Mononuclear cell (primary cell): ENCODE data around the gene PDE4D. TPM values are rescaled to one million over a fixed set of nuclear protein-coding genes. Genes with fewer than 3 reads are reported as not detected.

Experiments
- H3K27me3 ChIP-seq: 2 replicates; pipeline ENCODE4 v1.6.0; 2011; ENCODE audit warnings: low read length, control low read depth; ENCODE audit not compliant: insufficient read depth
- H3K4me1 ChIP-seq: 2 replicates; pipeline ENCODE4 v1.5.1; 2011; ENCODE audit warnings: mild to moderate bottlenecking, low read length, control low read depth; ENCODE audit not compliant: insufficient read depth
- H3K4me3 ChIP-seq: 2 replicates; pipeline ENCODE4 v1.5.1; 2011; ENCODE audit warnings: mild to moderate bottlenecking, low read length, moderate library complexity
- H3K9me3 ChIP-seq: 2 replicates; pipeline ENCODE4 v1.5.1; 2011; ENCODE audit warnings: low read depth, mild to moderate bottlenecking, control low read depth, low read length
- total RNA-seq: library from RNA; depleted of rRNA; stranded (reverse); fragments of >200 nt; gene quantifications from one replicate; pipeline ENCODE4 v1.2.3, GENCODE V29; 2012

The PDE4D gene
- total RNA-seq, 1 donor: 171 TPM

- Histone ChIP-seq H3K9me3 (no peaks in the 10 kb centered on the region), H3K4me1 (no peaks in the 10 kb centered on the region), H3K27me3 (no peaks in the 10 kb centered on the region), H3K4me3 (no peak overlapping the region)
These were observed 591.8 kb downstream of the PDE4D start for GRCh38 chr5:59301727-59302126.

- no peaks in the 10 kb centered on the region for H3K4me1 ChIP-seq
- no peak overlapping the region for H3K4me3 ChIP-seq
- H3K9me3 ChIP-seq: no peaks in the 10 kb centered on the region
- H3K27me3 ChIP-seq: no peaks in the 10 kb centered on the region
These were observed 592.6 kb downstream of the PDE4D start for GRCh38 chr5:59300930-59301329.

- no peaks in the 10 kb centered on the region for H3K27me3 ChIP-seq
- H3K4me3 ChIP-seq: no peak overlapping the region
- H3K4me1 ChIP-seq: no peaks in the 10 kb centered on the region
- no peaks in the 10 kb centered on the region for H3K9me3 ChIP-seq
These were observed 594.5 kb downstream of the PDE4D start for GRCh38 chr5:59299006-59299405.

- H3K9me3 ChIP-seq: no peaks in the 10 kb centered on the region
- no peaks in the 10 kb centered on the region for H3K27me3 ChIP-seq
- H3K4me1 ChIP-seq: no peaks in the 10 kb centered on the region
- no peak overlapping the region for H3K4me3 ChIP-seq
These were observed 596.9 kb downstream of the PDE4D start for GRCh38 chr5:59296317-59297264.

- Histone ChIP-seq H3K4me3 (no peak overlapping the region), H3K4me1 (no peaks in the 10 kb centered on the region), H3K27me3 (no peaks in the 10 kb centered on the region), H3K9me3 (no peaks in the 10 kb centered on the region)
These were observed 599.8 kb downstream of the PDE4D start for GRCh38 chr5:59293700-59294099.

GRCh38 chr5:59291941-59292340, 601.6 kb downstream of the PDE4D start:
- H3K4me3 ChIP-seq: no peak overlapping the region
- no peaks in the 10 kb centered on the region for H3K9me3 ChIP-seq
- H3K4me1 ChIP-seq: no peaks in the 10 kb centered on the region
- no peaks in the 10 kb centered on the region for H3K27me3 ChIP-seq

GRCh38 chr5:59287884-59288283, 605.6 kb downstream of the PDE4D start:
- no peaks in the 10 kb centered on the region for H3K27me3 ChIP-seq
- H3K9me3 ChIP-seq: no peaks in the 10 kb centered on the region
- no peak overlapping the region for H3K4me3 ChIP-seq
- H3K4me1 ChIP-seq: no peaks in the 10 kb centered on the region

- Histone ChIP-seq H3K9me3 (no peaks in the 10 kb centered on the region), H3K4me1 (no peaks in the 10 kb centered on the region), H3K4me3 (no peak overlapping the region), H3K27me3 (no peaks in the 10 kb centered on the region)
These were observed 606.2 kb downstream of the PDE4D start for GRCh38 chr5:59287361-59287760.

- Histone ChIP-seq H3K27me3 (no peaks in the 10 kb centered on the region), H3K4me1 (no peaks in the 10 kb centered on the region), H3K4me3 (no peak overlapping the region), H3K9me3 (no peaks in the 10 kb centered on the region)
These were observed 607.0 kb downstream of the PDE4D start for GRCh38 chr5:59286510-59286909.

GRCh38 chr5:59285300-59286016, 608.1 kb downstream of the PDE4D start:
- H3K9me3 ChIP-seq: no peaks in the 10 kb centered on the region
- no peak overlapping the region for H3K4me3 ChIP-seq
- no peaks in the 10 kb centered on the region for H3K27me3 ChIP-seq
- H3K4me1 ChIP-seq: no peaks in the 10 kb centered on the region

GRCh38 chr5:59282726-59283125, 610.8 kb downstream of the PDE4D start:
- Histone ChIP-seq H3K4me1 (no peaks in the 10 kb centered on the region), H3K9me3 (no peaks in the 10 kb centered on the region)

GRCh38 chr5:59279979-59280378, 613.5 kb downstream of the PDE4D start:
- Histone ChIP-seq H3K27me3 (peaks cover 9% of the 10 kb centered on the region), H3K4me1 (peaks cover 13% of the 10 kb centered on the region)

More at GRCh38 chr5:59282726-59283125, 610.8 kb downstream of the PDE4D start:
- Histone ChIP-seq H3K27me3 (no peaks in the 10 kb centered on the region), H3K4me3 (no peak overlapping the region)

GRCh38 chr5:59276917-59277372, 616.6 kb downstream of the PDE4D start:
- peaks cover 13% of the 10 kb centered on the region for H3K4me1 ChIP-seq
- no peaks in the 10 kb centered on the region for H3K9me3 ChIP-seq
- H3K27me3 ChIP-seq: peaks cover 9% of the 10 kb centered on the region
- H3K4me3 ChIP-seq: no peak overlapping the region

More at GRCh38 chr5:59279979-59280378, 613.5 kb downstream of the PDE4D start:
- Histone ChIP-seq H3K4me3 (no peak overlapping the region), H3K9me3 (no peaks in the 10 kb centered on the region)

GRCh38 chr5:59276325-59276675, 617.2 kb downstream of the PDE4D start:
- no peaks in the 10 kb centered on the region for H3K9me3 ChIP-seq
- peaks cover 13% of the 10 kb centered on the region for H3K4me1 ChIP-seq
- H3K4me3 ChIP-seq: no peak overlapping the region
- H3K27me3 ChIP-seq: peaks cover 9% of the 10 kb centered on the region

GRCh38 chr5:59275510-59276324, 617.8 kb downstream of the PDE4D start:
- peak overlapping the region; percentile 23 for H3K4me3 ChIP-seq
- H3K9me3 ChIP-seq: no peaks in the 10 kb centered on the region
- H3K27me3 ChIP-seq: peaks cover 9% of the 10 kb centered on the region
- peaks cover 13% of the 10 kb centered on the region for H3K4me1 ChIP-seq
